ENCODE results near the gene ATP2A1.

Gene ATP2A1

DNA sequence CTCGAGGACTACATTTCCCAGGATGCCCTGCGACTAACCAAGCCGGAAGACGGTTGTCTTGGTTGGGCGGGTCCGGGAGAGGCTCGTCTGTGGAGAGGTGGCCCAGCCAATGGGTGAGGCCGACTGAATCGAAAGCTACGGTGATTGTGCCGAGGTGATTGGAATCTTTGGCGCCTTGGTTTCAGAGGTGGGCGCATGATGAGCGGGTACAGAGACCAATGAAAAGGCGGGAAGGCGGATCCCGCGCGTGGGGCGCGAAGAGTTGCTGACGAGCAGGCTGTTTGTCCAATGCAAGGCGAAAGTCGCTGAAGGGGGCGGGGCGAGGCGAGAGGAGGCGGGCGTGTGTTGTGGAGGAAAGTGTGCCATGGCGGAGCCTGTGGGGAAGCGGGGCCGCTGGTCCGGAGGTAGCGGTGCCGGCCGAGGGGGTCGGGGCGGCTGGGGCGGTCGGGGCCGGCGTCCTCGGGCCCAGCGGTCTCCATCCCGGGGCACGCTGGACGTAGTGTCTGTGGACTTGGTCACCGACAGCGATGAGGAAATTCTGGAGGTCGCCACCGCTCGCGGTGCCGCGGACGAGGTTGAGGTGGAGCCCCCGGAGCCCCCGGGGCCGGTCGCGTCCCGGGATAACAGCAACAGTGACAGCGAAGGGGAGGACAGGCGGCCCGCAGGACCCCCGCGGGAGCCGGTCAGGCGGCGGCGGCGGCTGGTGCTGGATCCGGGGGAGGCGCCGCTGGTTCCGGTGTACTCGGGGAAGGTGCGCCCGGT is 72.5 kb downstream of the ATP2A1 start, which contains the start of gene NFATC2IP:
Gene NFATC2IP (plus strand): TSS at position 290 of the 762 bp plus-strand sequence. CDS start 75 bp downstream, at position 365.
- CTCF ChIA-PET: no interaction called here

DNA sequence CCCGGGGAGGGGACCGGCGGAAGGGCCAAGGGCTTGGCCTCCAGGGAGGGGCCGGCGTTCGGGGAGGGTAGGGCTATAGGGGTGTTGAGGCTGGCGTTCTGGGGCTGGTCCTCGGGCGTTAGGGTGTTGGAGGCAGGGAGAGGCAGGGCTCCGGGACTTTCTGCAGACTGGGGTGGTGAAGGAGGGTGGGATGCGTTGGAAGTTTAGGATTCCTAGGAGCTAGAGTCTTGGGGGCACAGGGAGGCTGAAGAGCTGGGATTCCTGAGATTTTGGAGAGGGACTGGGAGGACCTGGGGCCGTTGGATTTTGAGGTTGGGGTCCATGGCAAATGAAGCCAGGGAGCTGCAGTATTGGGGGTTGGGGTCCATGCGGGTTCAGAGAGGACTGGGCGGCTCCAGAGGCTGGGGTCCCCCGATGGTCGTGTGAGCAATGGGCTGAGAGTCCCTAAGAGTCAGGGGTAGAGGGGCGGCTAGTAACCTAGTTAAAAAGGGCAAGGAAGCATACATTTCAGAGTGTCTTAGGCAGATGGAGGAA is 73.2 kb downstream of the ATP2A1 start:
- TF ChIP-seq, protein P1, sequence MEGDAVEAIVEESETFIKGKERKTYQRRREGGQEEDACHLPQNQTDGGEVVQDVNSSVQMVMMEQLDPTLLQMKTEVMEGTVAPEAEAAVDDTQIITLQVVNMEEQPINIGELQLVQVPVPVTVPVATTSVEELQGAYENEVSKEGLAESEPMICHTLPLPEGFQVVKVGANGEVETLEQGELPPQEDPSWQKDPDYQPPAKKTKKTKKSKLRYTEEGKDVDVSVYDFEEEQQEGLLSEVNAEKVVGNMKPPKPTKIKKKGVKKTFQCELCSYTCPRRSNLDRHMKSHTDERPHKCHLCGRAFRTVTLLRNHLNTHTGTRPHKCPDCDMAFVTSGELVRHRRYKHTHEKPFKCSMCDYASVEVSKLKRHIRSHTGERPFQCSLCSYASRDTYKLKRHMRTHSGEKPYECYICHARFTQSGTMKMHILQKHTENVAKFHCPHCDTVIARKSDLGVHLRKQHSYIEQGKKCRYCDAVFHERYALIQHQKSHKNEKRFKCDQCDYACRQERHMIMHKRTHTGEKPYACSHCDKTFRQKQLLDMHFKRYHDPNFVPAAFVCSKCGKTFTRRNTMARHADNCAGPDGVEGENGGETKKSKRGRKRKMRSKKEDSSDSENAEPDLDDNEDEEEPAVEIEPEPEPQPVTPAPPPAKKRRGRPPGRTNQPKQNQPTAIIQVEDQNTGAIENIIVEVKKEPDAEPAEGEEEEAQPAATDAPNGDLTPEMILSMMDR (conservative IDR thresholded peaks at IDR 0.05; ENCODE audit: low read depth): no peak
- ChIA-PET CTCF (no interaction called here), POLR2A (ENCODE audit: low non-redundant PET) (no interaction called here)
- DNase-seq (ENCODE audit: low spot score): peak; percentile 46
- H3K27ac ChIP-seq: peak overlapping the region; percentile 84

More for the DNA sequence above, 72.5 kb downstream of the ATP2A1 start, which contains the start of gene NFATC2IP:
- peak; percentile 100 for DNase-seq (ENCODE audit: low spot score)
- H3K27ac ChIP-seq: peak within 1 kb of the TSS; percentile 84
- POLR2A ChIA-PET (ENCODE audit: low non-redundant PET): no interaction called here
- TF ChIP-seq, protein P1 (conservative IDR thresholded peaks at IDR 0.05; ENCODE audit: low read depth): no peak

Measured in RWPE1 (cell line).